WTC11 (cell line): Measurements from ENCODE around the gene DNAH11.

Source experiments
- SMAD4 ChIP-seq: sonication (generic); formaldehyde crosslinking; IDR thresholded peaks from 2 replicates; pipeline ENCODE4 v1.8.0; 2022; ENCODE audit warnings: mild to moderate bottlenecking, missing genetic modification reagents
- ZNF423 ChIP-seq: fragments of 250-450 bp; sonication (Bioruptor Pico); IDR thresholded peaks from 2 replicates; pipeline ENCODE4 v2.1.2; 2022; ENCODE audit warnings: mild to moderate bottlenecking, moderate library complexity
- TF ChIP-seq, protein P1 (sequence below): sonication (generic); formaldehyde crosslinking; IDR thresholded peaks from 2 replicates; pipeline ENCODE4 v1.8.1; 2023; ENCODE audit warnings: mild to moderate bottlenecking, missing genetic modification reagents, moderate library complexity
- TF ChIP-seq, protein P2 (sequence below): fragments of 200-600 bp; IDR thresholded peaks from 2 replicates; pipeline ENCODE4 v1.8.0; 2022; ENCODE audit warnings: antibody characterized with exemption

DNA sequence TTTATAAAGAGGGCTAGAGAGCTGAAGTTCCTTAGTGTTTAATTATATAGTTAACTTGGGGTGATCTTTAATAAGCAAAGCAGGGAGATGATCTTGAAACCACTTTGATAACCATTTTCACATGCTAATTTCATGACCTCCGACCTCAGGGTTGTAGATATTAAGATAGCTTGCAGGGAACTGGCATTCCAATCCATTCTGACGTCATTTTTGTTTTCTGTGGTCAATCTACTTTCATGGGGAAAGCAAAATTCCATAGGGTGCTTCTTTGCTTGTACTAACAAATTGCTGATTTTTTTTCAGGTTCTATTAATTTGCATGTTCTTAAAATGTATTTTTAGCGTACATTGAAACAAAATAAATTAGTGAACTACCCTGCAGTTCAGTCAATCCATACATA lies 263.5 kb downstream of the DNAH11 start:
- TF ChIP-seq, protein P1, sequence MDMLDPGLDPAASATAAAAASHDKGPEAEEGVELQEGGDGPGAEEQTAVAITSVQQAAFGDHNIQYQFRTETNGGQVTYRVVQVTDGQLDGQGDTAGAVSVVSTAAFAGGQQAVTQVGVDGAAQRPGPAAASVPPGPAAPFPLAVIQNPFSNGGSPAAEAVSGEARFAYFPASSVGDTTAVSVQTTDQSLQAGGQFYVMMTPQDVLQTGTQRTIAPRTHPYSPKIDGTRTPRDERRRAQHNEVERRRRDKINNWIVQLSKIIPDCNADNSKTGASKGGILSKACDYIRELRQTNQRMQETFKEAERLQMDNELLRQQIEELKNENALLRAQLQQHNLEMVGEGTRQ (CRISPR knock-in tag), result no peak
- no peak for TF ChIP-seq SMAD4 (CRISPR knock-in tag)
- TF ChIP-seq, protein P2, sequence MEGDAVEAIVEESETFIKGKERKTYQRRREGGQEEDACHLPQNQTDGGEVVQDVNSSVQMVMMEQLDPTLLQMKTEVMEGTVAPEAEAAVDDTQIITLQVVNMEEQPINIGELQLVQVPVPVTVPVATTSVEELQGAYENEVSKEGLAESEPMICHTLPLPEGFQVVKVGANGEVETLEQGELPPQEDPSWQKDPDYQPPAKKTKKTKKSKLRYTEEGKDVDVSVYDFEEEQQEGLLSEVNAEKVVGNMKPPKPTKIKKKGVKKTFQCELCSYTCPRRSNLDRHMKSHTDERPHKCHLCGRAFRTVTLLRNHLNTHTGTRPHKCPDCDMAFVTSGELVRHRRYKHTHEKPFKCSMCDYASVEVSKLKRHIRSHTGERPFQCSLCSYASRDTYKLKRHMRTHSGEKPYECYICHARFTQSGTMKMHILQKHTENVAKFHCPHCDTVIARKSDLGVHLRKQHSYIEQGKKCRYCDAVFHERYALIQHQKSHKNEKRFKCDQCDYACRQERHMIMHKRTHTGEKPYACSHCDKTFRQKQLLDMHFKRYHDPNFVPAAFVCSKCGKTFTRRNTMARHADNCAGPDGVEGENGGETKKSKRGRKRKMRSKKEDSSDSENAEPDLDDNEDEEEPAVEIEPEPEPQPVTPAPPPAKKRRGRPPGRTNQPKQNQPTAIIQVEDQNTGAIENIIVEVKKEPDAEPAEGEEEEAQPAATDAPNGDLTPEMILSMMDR, result no peak
- no peak for TF ChIP-seq ZNF423 (CRISPR knock-in tag)
